ENCODE data around the gene KIF26A. TPM values are rescaled to one million over a fixed set of nuclear protein-coding genes. Genes with fewer than 3 reads are reported as not detected.

KIF26A gene
- total RNA-seq, 1 donor from 2014 or later: 5.9 TPM

DNA sequence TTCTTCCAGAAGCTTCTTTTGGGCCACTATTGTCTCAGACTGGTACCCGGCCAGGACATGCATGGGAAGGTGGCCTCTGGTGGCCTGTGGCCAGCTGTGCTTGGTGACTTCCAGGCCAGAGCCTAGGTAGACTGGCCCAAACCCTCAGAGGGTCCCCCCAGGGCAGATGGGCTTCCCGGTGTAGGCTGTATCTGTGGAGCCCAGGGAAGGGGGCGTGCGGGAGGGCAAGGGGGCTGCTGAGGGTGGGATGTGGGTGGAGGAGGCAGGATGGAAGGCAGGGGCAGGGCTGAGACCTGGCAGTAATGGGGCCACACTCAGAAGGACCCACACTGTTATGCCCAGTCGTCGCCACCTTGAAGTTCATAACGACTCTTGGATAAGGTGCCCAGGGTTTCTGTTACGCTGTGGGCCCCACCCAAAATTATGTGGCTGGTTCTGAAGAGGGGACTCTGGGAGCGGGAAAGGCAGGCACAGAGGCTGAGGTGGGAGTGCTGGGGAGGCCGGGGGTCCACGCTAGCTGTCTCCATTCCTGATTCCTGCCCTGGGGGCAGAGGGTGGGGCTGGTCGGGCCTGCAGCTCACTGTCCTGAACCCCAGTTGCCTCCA lies 52.1 kb downstream of the KIF26A start:
- TF ChIP-seq, protein P1, sequence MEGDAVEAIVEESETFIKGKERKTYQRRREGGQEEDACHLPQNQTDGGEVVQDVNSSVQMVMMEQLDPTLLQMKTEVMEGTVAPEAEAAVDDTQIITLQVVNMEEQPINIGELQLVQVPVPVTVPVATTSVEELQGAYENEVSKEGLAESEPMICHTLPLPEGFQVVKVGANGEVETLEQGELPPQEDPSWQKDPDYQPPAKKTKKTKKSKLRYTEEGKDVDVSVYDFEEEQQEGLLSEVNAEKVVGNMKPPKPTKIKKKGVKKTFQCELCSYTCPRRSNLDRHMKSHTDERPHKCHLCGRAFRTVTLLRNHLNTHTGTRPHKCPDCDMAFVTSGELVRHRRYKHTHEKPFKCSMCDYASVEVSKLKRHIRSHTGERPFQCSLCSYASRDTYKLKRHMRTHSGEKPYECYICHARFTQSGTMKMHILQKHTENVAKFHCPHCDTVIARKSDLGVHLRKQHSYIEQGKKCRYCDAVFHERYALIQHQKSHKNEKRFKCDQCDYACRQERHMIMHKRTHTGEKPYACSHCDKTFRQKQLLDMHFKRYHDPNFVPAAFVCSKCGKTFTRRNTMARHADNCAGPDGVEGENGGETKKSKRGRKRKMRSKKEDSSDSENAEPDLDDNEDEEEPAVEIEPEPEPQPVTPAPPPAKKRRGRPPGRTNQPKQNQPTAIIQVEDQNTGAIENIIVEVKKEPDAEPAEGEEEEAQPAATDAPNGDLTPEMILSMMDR (IDR thresholded peaks at IDR 0.05; ENCODE audit: partially characterized antibody, unreplicated experiment): no peak
- Mint-ChIP-seq H3K27me3 (ENCODE audit: unreplicated experiment) (peaks cover 8% of the 10 kb centered on the region), H3K4me3 (ENCODE audit: unreplicated experiment) (no peak overlapping the region), H3K36me3 (ENCODE audit: unreplicated experiment) (no peaks in the 10 kb centered on the region), H3K27ac (ENCODE audit: unreplicated experiment) (no peak overlapping the region), H3K4me1 (ENCODE audit: low read depth, unreplicated experiment) (no peaks in the 10 kb centered on the region), H3K9me3 (ENCODE audit: unreplicated experiment) (peaks cover 3% of the 10 kb centered on the region)
- no peak for DNase-seq

DNA sequence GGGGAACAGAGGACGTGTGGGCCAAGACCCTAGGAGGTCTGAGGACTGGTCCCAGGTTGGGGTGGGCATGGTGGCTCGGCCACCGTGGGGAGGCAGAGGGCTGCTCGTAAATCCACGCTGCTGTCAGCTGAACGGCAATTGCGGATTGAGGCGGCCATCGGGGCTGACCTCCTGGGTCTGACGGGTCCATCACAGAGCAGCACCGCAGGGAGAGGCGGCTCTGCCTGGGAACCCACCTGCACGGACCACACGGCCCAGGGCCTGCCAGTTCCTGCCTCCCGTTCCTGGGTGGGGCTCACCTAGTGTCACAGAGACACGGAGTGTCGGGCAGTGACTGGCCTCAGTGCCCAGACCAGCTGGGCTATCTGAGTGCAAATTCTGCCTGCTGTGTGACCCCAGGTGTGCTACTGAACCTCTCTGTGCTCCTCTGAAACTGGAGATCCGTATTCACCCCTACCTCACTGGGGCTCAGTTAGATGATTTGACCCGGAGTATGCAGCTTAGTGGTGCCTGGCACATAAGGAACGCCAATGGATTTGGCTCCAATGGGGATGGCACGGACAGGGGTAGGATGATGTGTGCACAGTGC lies 53.1 kb downstream of the KIF26A start:
- H3K4me1 Mint-ChIP-seq (ENCODE audit: low read depth, unreplicated experiment): no peaks in the 10 kb centered on the region
- DNase-seq: no peak
- peaks cover 3% of the 10 kb centered on the region for H3K9me3 Mint-ChIP-seq (ENCODE audit: unreplicated experiment)
- H3K27me3 Mint-ChIP-seq (ENCODE audit: unreplicated experiment): peaks cover 12% of the 10 kb centered on the region
- H3K36me3 Mint-ChIP-seq (ENCODE audit: unreplicated experiment): no peaks in the 10 kb centered on the region
- H3K27ac Mint-ChIP-seq (ENCODE audit: unreplicated experiment): no peak overlapping the region
- no peak overlapping the region for H3K4me3 Mint-ChIP-seq (ENCODE audit: unreplicated experiment)
- TF ChIP-seq, protein P1 (IDR thresholded peaks at IDR 0.05; ENCODE audit: partially characterized antibody, unreplicated experiment): no peak

DNA sequence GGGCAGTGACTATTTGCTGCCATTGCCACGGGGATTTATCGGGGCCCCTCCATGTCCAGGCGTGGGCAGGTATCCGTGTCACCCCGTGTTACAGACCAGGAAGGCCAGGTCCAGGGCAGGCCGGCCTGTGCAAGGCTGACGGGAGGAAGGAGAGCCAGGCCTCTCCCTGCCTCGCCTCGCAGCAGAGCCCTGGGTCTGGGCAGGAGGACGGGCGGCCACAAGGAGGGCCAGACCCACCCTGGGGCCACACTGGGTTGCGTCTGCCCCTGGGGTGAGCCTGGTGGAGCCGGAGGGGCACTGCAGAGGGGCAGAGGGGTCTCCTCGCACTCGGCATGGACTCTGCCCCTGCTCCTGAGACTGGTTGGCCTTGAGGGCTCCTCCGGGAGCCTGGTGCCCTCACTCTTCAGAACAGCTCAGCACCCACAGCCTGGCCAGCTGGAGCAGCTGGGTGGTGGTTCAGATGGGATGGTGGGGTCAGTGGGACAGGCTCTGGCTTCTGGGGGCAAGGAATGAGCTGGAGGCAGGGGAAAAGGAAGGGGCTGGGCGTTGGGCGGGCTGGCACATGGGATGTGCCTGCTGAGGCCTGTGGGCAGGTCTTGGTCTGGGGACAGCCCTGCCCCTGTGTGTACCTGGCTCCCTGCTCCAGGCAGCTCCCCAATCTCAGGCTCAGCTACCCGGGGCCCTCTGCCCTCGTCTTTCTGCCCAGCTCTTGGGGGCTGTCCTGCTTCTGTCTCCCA lies 53.9 kb downstream of the KIF26A start:
- TF ChIP-seq, protein P1 (IDR thresholded peaks at IDR 0.05; ENCODE audit: partially characterized antibody, unreplicated experiment): no peak
- Mint-ChIP-seq H3K9me3 (ENCODE audit: unreplicated experiment) (peaks cover 3% of the 10 kb centered on the region), H3K27me3 (ENCODE audit: unreplicated experiment) (peaks cover 12% of the 10 kb centered on the region), H3K36me3 (ENCODE audit: unreplicated experiment) (no peaks in the 10 kb centered on the region), H3K27ac (ENCODE audit: unreplicated experiment) (no peak overlapping the region), H3K4me1 (ENCODE audit: low read depth, unreplicated experiment) (no peaks in the 10 kb centered on the region), H3K4me3 (ENCODE audit: unreplicated experiment) (no peak overlapping the region)
- no peak for DNase-seq

DNA sequence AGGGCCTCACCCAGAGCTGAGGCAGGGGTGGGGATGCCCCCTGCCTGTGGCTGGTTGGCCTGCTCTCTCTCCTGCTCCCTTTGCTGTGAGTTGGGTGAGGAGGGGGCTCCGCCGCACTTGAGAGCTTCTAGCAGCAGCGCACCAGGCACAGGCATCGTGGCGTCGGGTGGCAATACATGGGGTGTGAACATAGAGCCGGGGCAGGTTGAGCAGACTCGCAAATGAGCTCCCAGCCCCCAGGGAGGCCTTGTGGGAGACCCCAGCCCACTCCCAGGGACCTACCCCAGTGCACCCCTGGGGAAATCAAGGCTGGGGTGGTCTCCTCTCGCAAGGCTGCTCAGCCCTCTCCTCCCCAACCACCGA lies 54.5 kb downstream of the KIF26A start:
- H3K4me3 Mint-ChIP-seq (ENCODE audit: unreplicated experiment): no peak overlapping the region
- H3K36me3 Mint-ChIP-seq (ENCODE audit: unreplicated experiment): no peaks in the 10 kb centered on the region
- peaks cover 12% of the 10 kb centered on the region for H3K27me3 Mint-ChIP-seq (ENCODE audit: unreplicated experiment)
- DNase-seq: no peak
- no peak overlapping the region for H3K27ac Mint-ChIP-seq (ENCODE audit: unreplicated experiment)
- TF ChIP-seq, protein P1 (IDR thresholded peaks at IDR 0.05; ENCODE audit: partially characterized antibody, unreplicated experiment): no peak
- H3K4me1 Mint-ChIP-seq (ENCODE audit: low read depth, unreplicated experiment): no peaks in the 10 kb centered on the region
- H3K9me3 Mint-ChIP-seq (ENCODE audit: unreplicated experiment): peaks cover 3% of the 10 kb centered on the region

DNA sequence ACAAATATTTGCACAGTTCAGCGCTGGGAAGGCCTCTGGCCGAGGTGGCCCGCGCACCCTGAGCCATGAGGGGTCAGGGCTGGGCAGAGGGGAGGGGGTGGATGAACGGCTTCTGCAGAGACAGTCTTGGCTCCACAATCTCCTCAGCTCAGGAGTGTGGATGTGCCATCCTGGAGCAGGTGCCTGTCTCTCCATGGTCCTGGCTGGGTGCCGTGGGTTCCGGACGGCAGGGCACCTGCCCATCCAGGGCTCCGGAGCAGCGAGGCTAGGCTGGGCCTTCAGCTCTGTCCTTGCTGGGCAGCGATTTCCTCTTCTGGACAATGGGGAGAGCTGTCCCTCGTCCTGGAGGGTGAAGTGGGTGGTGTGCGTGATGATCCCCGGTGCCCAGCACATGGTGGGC lies 55.6 kb downstream of the KIF26A start:
- peaks cover under 1% of the 10 kb centered on the region for H3K4me1 Mint-ChIP-seq (ENCODE audit: low read depth, unreplicated experiment)
- no peaks in the 10 kb centered on the region for H3K36me3 Mint-ChIP-seq (ENCODE audit: unreplicated experiment)
- TF ChIP-seq, protein P1 (IDR thresholded peaks at IDR 0.05; ENCODE audit: partially characterized antibody, unreplicated experiment): no peak
- no peak overlapping the region for H3K4me3 Mint-ChIP-seq (ENCODE audit: unreplicated experiment)
- no peak for DNase-seq
- H3K9me3 Mint-ChIP-seq (ENCODE audit: unreplicated experiment): peaks cover 3% of the 10 kb centered on the region
- peaks cover 14% of the 10 kb centered on the region for H3K27me3 Mint-ChIP-seq (ENCODE audit: unreplicated experiment)
- H3K27ac Mint-ChIP-seq (ENCODE audit: unreplicated experiment): no peak overlapping the region

All from glutamatergic neuron (in vitro differentiated cells).